HepG2 (cell line): ENCODE data around the gene SFMBT1. TPM values are rescaled to one million over a fixed set of nuclear protein-coding genes. Genes with fewer than 3 reads are reported as not detected.
A peak's percentile ranks its signal among the peaks of the same experiment; 100 is the strongest.

Experiments
- ATAC-seq: fragments of 200-7000 bp; cut with Tn5 transposase; 3 replicates; pipeline ENCODE4 v1.9.1; 2020; ENCODE audit warnings: mild to moderate bottlenecking, moderate library complexity
- BruUV-seq: library from RNA; stranded (reverse); fragments of 400-500 nt; replicated peaks from 2 replicates; lab custom pipeline; 2021; lab: Mats Ljungman, UMichigan
- CTCF ChIA-PET: fragments of 300-600 bp; formaldehyde crosslinking; extraction: SDS; loops from one replicate; lab custom pipeline; 2021; ENCODE audit warnings: low total read pairs, inconsistent platforms, low intra/inter-chr PET ratio; lab: Yijun Ruan, JAX
- POLR2A ChIA-PET: fragments of 350-600 bp; sonication (Branson Sonifier 250); formaldehyde crosslinking; loops from one replicate; lab custom pipeline; 2020; ENCODE audit warnings: antibody characterized with exemption, inconsistent platforms; lab: Yijun Ruan, JAX
- DNase-seq: peaks from one replicate; pipeline ENCODE4 v3.0.0-alpha.2; 2015; ENCODE audit warnings: low spot score
- FAIRE-seq: peaks from 3 replicates; lab custom pipeline; 2011; peaks lifted over from hg19 to GRCh38; lab: Jason Lieb, UNC
- H2AFZ ChIP-seq: one replicate; pipeline ENCODE4 v1.6.1; 2011; ENCODE audit warnings: low read length, inconsistent platforms
- H3K27ac ChIP-seq: fragments of 300-600 bp; 3 replicates; pipeline ENCODE4 v1.8.0; 2011; ENCODE audit warnings: mixed run types, mild to moderate bottlenecking, mixed read lengths, low read length, inconsistent platforms; ENCODE audit not compliant: insufficient read depth; ENCODE audit errors: extremely low read length
- H3K27me3 ChIP-seq, 2 experiments: fragments of 200-600 bp in 1 of 2; 2 replicates in 1 of 2; 3 replicates in 1 of 2; pipeline versions ENCODE4 v1.6.0 to v1.8.0; 2011; ENCODE audit warnings: low read length in 2 of 2, mild to moderate bottlenecking in 2 of 2, moderate library complexity in 2 of 2, inconsistent platforms in 1 of 2; ENCODE audit not compliant: insufficient read depth in 2 of 2, control insufficient read depth in 1 of 2
- H3K36me3 ChIP-seq, 2 experiments: fragments of 200-600 bp in 1 of 2; replicated peaks in 1 of 2; 2 replicates in 1 of 2; 3 replicates in 1 of 2; pipeline versions ENCODE4 v1.5.1 to v1.8.0; 2011; ENCODE audit warnings: low read length in 2 of 2, inconsistent platforms in 1 of 2; ENCODE audit not compliant: insufficient read depth in 2 of 2, control insufficient read depth in 1 of 2
- H3K4me1 ChIP-seq: 2 replicates; pipeline ENCODE4 v1.5.1; 2012; ENCODE audit warnings: low read length, inconsistent platforms; ENCODE audit not compliant: insufficient read depth
- H3K4me2 ChIP-seq: 2 replicates; pipeline ENCODE4 v1.6.0; 2011; ENCODE audit warnings: low read depth, low read length, inconsistent platforms
- H3K4me3 ChIP-seq, 3 experiments: fragments of 200-600 bp in 1 of 3; sonication (generic), shearing (Covaris generic) in 1 of 3; replicated peaks in 1 of 3; 2 replicates each; pipeline ENCODE4 v1.5.1; 2011 to 2016; ENCODE audit warnings: low read length in 3 of 3, inconsistent platforms in 2 of 3, low read depth in 2 of 3, mild to moderate bottlenecking in 2 of 3, control low read depth in 1 of 3, mixed read lengths in 1 of 3; ENCODE audit not compliant: insufficient read depth in 1 of 3
- H3K79me2 ChIP-seq: one replicate; pipeline ENCODE4 v1.6.1; 2011; ENCODE audit warnings: low read length, inconsistent platforms; ENCODE audit not compliant: insufficient read depth
- H3K9ac ChIP-seq: 2 replicates; pipeline ENCODE4 v1.6.0; 2011; ENCODE audit warnings: mild to moderate bottlenecking, low read depth, low read length, inconsistent platforms; ENCODE audit not compliant: insufficient read depth
- H3K9me3 ChIP-seq: 2 replicates; pipeline ENCODE4 v1.5.1; 2012; ENCODE audit warnings: mild to moderate bottlenecking, low read length
- H4K20me1 ChIP-seq: 2 replicates; pipeline ENCODE4 v1.6.0; 2011; ENCODE audit warnings: inconsistent platforms, mild to moderate bottlenecking, low read length, moderate library complexity; ENCODE audit not compliant: insufficient read depth
- NFAT5 ChIP-seq: sonication (generic); formaldehyde crosslinking; IDR thresholded peaks from 2 replicates; pipeline ENCODE4 v1.4.0; 2020; ENCODE audit warnings: missing genetic modification reagents
- ZNF382 ChIP-seq: sonication (generic); formaldehyde crosslinking; IDR thresholded peaks from 2 replicates; pipeline ENCODE4 v1.5.0; 2020; ENCODE audit warnings: missing genetic modification reagents, mild to moderate bottlenecking, borderline replicate concordance
- WGBS: methylation state at CpG from one replicate; pipeline ENCODE4 v1.1.6; 2017; ENCODE audit warnings: low lambda C conversion rate; 5-methylcytosine and 5-hydroxymethylcytosine counted together
- in situ Hi-C: cut with HindIII; loops from 2 replicates; pipeline ENCODE4 v1.10.0; 2017; ENCODE audit warnings: low pct_unique_long_range_greater_than_20kb; ENCODE audit not compliant: extremely low pct_ligation_motif_present
- intact Hi-C: fragments of 100-400 bp; cut with micrococcal nuclease; formaldehyde crosslinking; loops from one replicate; pipeline ENCODE4 v1.10.0; 2022; ENCODE audit not compliant: unreplicated experiment
- polyA plus RNA-seq, 8 experiments: library from polyadenylated mRNA; depleted of rRNA in 3 of 8; stranded (reverse) in 7 of 8; unstranded in 1 of 8; fragments of >200 nt; fragmentation: Illumina TruSeq in 4 of 8; extraction: Trizol in 4 of 8; gene quantifications; 2 replicates each; pipeline versions ENCODE4 v1.2.1 to v1.2.3, GENCODE V29; 2011 to 2016; ENCODE audit warnings: low read depth in 4 of 8, missing spikeins in 1 of 8, mixed read lengths in 1 of 8; ENCODE audit not compliant: insufficient read depth in 1 of 8
- total RNA-seq, 5 experiments: library from RNA; depleted of rRNA; stranded (reverse); fragments of >200 nt; fragmentation: Illumina TruSeq; extraction: Trizol; gene quantifications; 2 replicates each; pipeline ENCODE4 v1.2.3, GENCODE V29; 2016; ENCODE audit warnings: low read depth in 1 of 5

The SFMBT1 gene
- total and polyA plus RNA-seq, 2 of the 13 experiments (the other 11 are each of a cell fraction or from before 2014, with no cell fraction given), result 3.8 to 12.8 TPM

- no peak for TF ChIP-seq NFAT5
These were observed 5.5 kb downstream of the SFMBT1 start (continued) for GRCh38 chr3:53040351-53040820.

GRCh38 chr3:53039376-53039752 is 6.5 kb downstream of the SFMBT1 start:
- no TSS peak for BruUV-seq

More at GRCh38 chr3:53039376-53039752, 6.5 kb downstream of the SFMBT1 start:
- H3K4me2 ChIP-seq, result no peak overlapping the region
- CTCF ChIA-PET, result no interaction called here
- no peaks in the 10 kb centered on the region for H3K27me3 ChIP-seq
- 44% methylated on average over 2 of the region's 2 CpGs for WGBS
- TF ChIP-seq ZNF382 (CRISPR knock-in tag), result no peak
- TF ChIP-seq, all 625 proteins: peak for 0
- Histone ChIP-seq H2AFZ (no peak overlapping the region), H3K9ac (no peak overlapping the region), H3K36me3 (no peaks in the 10 kb centered on the region), H3K79me2 (peaks cover 48% of the 10 kb centered on the region), H3K4me1 (peaks cover 86% of the 10 kb centered on the region), H4K20me1 (peaks cover 18% of the 10 kb centered on the region), H3K4me3 (no peak overlapping the region), H3K9me3 (no peaks in the 10 kb centered on the region), H3K27ac (no peak overlapping the region)
- DNase-seq, result no peak
- in situ Hi-C loops (no loop called here), intact Hi-C loops (no loop called here)
- POLR2A ChIA-PET, result no interaction called here
- FAIRE-seq, result peak; percentile 62
- ATAC-seq, result no peak
